T-cell (primary cell): ENCODE measurements around the gene TOR3A. TPM values are rescaled to one million over a fixed set of nuclear protein-coding genes. Genes with fewer than 3 reads are reported as not detected.
"Not testable (repeated sequence)": the region's sequence is repeated elsewhere in the genome, so short reads cannot be mapped to it uniquely, and the experiment has no call there.

Experiments
- ATAC-seq, 4 experiments: fragments of 200-7000 bp in 3 of 4; fragments of 150-1000 bp in 1 of 4; cut with Tn5 transposase; replicated peaks in 1 of 4; 1 replicate in 3 of 4; 2 replicates in 1 of 4; pipeline ENCODE4 v1.10.0; 2021; ENCODE audit warnings: moderate library complexity in 3 of 4, mild to moderate bottlenecking in 2 of 4, moderate number of reproducible peaks in 1 of 4
- CTCF ChIA-PET, 2 donors: fragments of 300-600 bp; sonication (Branson Sonifier 250); formaldehyde crosslinking; loops; one replicate each; lab custom pipeline; 2022; ENCODE audit warnings: antibody characterized with exemption in 2 of 2; lab: Charles Lee
- POLR2A ChIA-PET, 2 donors: fragments of 300-600 bp; sonication (Branson Sonifier 250); formaldehyde crosslinking; loops; one replicate each; lab custom pipeline; 2022; ENCODE audit warnings: antibody characterized with exemption in 2 of 2; lab: Charles Lee
- DNase-seq, 35 experiments: peaks; one replicate each; pipeline versions ENCODE4 v3.0.0 to v3.0.0-alpha.2; 2013 to 2023
- H3K27ac ChIP-seq: one replicate; pipeline ENCODE4 v1.5.1; 2013; ENCODE audit warnings: low read length
- H3K27me3 ChIP-seq, 2 experiments: replicated peaks in 1 of 2; 1 replicate in 1 of 2; 2 replicates in 1 of 2; pipeline versions ENCODE4 v1.6.1 to v1.7.0; 2013; ENCODE audit warnings: low read length in 1 of 2, mixed read lengths in 1 of 2; ENCODE audit not compliant: control insufficient read depth in 2 of 2, insufficient read depth in 2 of 2; ENCODE audit errors: extremely low read depth in 1 of 2
- H3K36me3 ChIP-seq, 2 donors: 1 replicate in 1 of 2; 2 replicates in 1 of 2; pipeline versions ENCODE4 v1.6.1 to v1.7.0; 2013; ENCODE audit warnings: low read length in 1 of 2; ENCODE audit not compliant: control insufficient read depth in 2 of 2, insufficient read depth in 1 of 2; ENCODE audit errors: extremely low read depth in 1 of 2
- H3K4me1 ChIP-seq, 2 experiments: 1 replicate in 1 of 2; 2 replicates in 1 of 2; pipeline versions ENCODE4 v1.6.1 to v1.7.0; 2013; ENCODE audit warnings: low read length in 2 of 2, mixed read lengths in 1 of 2; ENCODE audit not compliant: insufficient read depth in 2 of 2, control insufficient read depth in 1 of 2; ENCODE audit errors: extremely low read depth in 1 of 2
- H3K4me3 ChIP-seq, 2 donors: 1 replicate in 1 of 2; 2 replicates in 1 of 2; pipeline versions ENCODE4 v1.5.1 to v1.7.0; 2013; ENCODE audit warnings: mild to moderate bottlenecking in 2 of 2, low read length in 1 of 2, moderate library complexity in 1 of 2; ENCODE audit not compliant: control insufficient read depth in 1 of 2; ENCODE audit errors: extremely low read depth in 1 of 2
- H3K9me3 ChIP-seq: 2 replicates; pipeline ENCODE4 v1.7.0; 2013
- H3K27ac Mint-ChIP-seq, 2 donors: one replicate each; pipeline ENCODE4 v1.8.0; 2020 to 2021; ENCODE audit warnings: mild to moderate bottlenecking in 2 of 2, mixed read lengths in 2 of 2
- H3K27me3 Mint-ChIP-seq, 2 donors: one replicate each; pipeline ENCODE4 v1.8.0; 2021 to 2022; ENCODE audit warnings: mixed read lengths in 2 of 2
- H3K36me3 Mint-ChIP-seq: one replicate; pipeline ENCODE4 v1.8.0; 2021; ENCODE audit warnings: mixed read lengths
- H3K4me1 Mint-ChIP-seq, 3 donors: one replicate each; pipeline ENCODE4 v1.8.0; 2020 to 2022; ENCODE audit warnings: mixed read lengths in 3 of 3, mild to moderate bottlenecking in 1 of 3
- H3K4me3 Mint-ChIP-seq, 3 donors: one replicate each; pipeline ENCODE4 v1.8.0; 2020 to 2022; ENCODE audit warnings: mild to moderate bottlenecking in 3 of 3, mixed read lengths in 3 of 3, moderate library complexity in 3 of 3
- H3K9me3 Mint-ChIP-seq, 3 donors: one replicate each; pipeline ENCODE4 v1.8.0; 2020 to 2022; ENCODE audit warnings: mixed read lengths in 3 of 3
- WGBS: methylation state at CpG from one replicate; pipeline ENCODE4 v1.1.5; 2013; ENCODE audit warnings: missing lambda C conversion rate; ENCODE audit not compliant: insufficient coverage; 5-methylcytosine and 5-hydroxymethylcytosine counted together
- total RNA-seq, 35 experiments: library from RNA in 6 of 35; stranded (reverse) in 6 of 35; fragments of 120-200 nt in 1 of 35; gene quantifications; one replicate each; pipeline versions ENCODE4 v1.2.1 to v1.2.4 and lab custom pipeline; 2013 to 2026

TOR3A gene
- total RNA-seq, 5 donors from 2014 or later (not counting 1 experiment from before 2014, with no cell fraction given), result 19.1 to 30.6 (median 23.7) TPM

DNA sequence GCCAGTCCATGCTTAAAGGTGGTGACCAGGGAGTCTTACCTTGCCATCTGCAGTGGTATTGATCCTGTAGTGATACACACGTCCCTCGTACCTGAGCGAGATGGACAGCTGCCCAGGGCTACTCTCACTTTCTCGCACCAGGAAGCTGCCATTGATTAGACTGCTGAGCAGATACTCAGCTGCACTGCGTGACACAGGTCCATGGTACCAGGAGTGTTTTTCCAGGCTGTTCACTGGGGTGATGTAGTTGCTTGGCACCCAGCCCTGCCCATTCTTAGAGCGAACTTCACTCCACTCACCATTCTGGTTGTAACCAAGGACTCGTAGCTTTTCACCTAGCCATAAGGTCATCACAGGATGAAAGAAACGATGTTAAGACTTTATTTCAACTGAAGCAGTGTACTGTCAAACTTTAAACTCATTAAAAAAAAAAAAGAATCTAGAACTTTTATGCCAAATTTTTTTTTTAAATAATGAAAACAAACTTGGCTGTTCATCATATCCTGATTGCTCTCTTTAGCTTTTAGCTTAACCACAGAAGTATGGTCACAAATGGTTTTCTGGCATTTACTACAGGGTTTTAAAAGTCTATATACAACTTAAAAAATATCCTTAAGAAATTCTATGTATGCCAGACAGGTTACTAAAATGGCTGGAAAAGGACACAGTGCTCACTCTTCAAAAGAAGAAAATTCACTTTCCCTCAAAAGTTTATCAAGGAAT, 44.6 kb downstream of the TOR3A start:
- Histone ChIP-seq H3K4me1 (peaks cover 6 to 15% of the 10 kb centered on the region in 2 experiments), H3K27me3 (no peaks in the 10 kb centered on the region), H3K27ac (no peak overlapping the region), H3K9me3 (no peaks in the 10 kb centered on the region), H3K36me3 (peaks cover 4 to 6% of the 10 kb centered on the region in 2 donors), H3K4me3 (no peak overlapping the region)
- peaks cover 14% of the 10 kb centered on the region for H3K36me3 Mint-ChIP-seq
- no peak overlapping the region for H3K27ac Mint-ChIP-seq
- ATAC-seq (no peak), DNase-seq (no peak)
- H3K4me1 Mint-ChIP-seq, result peaks cover 16 to 23% (median 20%) of the 10 kb centered on the region in 3 donors
- no peak overlapping the region for H3K4me3 Mint-ChIP-seq
- no peaks in the 10 kb centered on the region for H3K9me3 Mint-ChIP-seq
- POLR2A ChIA-PET, result no interaction called here
- H3K27me3 Mint-ChIP-seq, result no peaks in the 10 kb centered on the region
- CTCF ChIA-PET, result interaction anchor here in 1 of 2 donors (0.5 to 0.9 kb wide), 2 partner anchors 31 to 688 kb away, joined by 3 read pairs; no protein-coding TSS in a partner anchor
- WGBS, result 97% methylated on average over 3 of the region's 8 CpGs

DNA sequence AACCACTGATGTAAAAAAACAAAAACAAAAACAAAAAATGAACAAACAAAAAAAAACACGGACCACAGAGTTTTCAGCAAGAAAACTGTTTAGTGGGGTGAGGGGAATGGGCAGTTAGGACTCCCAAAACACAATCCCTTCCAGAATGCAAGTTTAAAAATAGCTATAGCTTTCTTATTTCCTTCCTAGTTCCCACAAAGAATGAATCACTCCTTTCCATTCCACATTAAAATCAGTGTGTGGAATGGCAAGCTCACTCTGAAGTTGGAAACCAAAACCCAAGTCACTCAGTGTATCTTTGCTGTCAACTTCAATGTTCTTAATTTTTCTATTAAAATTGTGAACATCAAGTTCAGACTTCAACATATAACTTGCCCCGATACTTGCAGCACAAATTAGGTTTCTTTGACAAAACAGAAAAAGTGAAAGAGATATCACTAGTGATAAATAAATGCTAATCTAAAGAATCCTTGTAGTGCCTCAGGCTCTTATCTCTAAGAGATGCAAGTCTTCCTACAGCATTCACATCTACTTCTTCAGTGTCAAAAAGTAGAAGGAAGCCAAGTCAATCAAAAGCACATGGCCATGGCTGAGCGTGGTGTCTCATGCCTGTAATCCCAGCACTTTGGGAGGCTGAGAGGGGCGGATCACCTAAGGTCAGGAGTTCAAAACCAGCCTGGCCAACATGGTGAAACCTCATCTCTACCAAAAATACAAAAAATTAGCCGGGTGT, 45.5 kb downstream of the TOR3A start:
- Mint-ChIP-seq H3K9me3 (no peaks in the 10 kb centered on the region), H3K36me3 (peaks cover 14% of the 10 kb centered on the region), H3K4me1 (peaks cover 16 to 23% (median 20%) of the 10 kb centered on the region in 3 donors), H3K27me3 (no peaks in the 10 kb centered on the region), H3K27ac (no peak overlapping the region), H3K4me3 (no peak overlapping the region)
- ATAC-seq, result no peak
- Histone ChIP-seq H3K4me3 (no peak overlapping the region), H3K4me1 (peaks cover 6 to 15% of the 10 kb centered on the region in 2 experiments), H3K27me3 (no peaks in the 10 kb centered on the region), H3K36me3 (peaks cover 4 to 6% of the 10 kb centered on the region in 2 donors), H3K27ac (no peak overlapping the region), H3K9me3 (no peaks in the 10 kb centered on the region)
- CTCF ChIA-PET, result interaction anchor here in 1 of 2 donors (0.6 kb wide), 1 partner anchor 17 kb away, joined by 11 read pairs; no protein-coding TSS in a partner anchor
- DNase-seq, result no peak
- no CpG with 5 or more reads among the region's 5 CpGs for WGBS
- POLR2A ChIA-PET, result no interaction called here

DNA sequence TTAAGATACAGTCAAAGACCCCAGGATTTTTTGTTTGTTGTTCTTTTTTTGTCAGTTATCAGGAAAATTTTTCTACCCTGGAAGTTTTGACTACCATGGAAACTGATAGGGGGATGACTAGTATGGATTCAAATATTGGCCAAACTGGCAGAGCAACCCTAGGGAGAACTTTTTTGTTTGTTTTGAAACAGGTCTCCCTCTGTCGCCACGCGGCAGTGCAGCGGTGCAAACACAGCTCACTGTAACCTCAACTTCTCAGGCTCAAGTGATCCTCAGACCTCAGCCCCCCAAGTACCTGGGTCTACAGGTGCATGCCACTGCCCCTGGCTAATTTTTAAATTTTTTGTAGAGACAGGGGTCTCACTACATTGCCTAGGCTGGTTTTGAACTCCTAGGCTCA, 46.6 kb downstream of the TOR3A start:
- peak overlapping the region; percentile 58 to 66 for H3K27ac Mint-ChIP-seq
- POLR2A ChIA-PET, result interaction anchor here (0.6 to 1.0 kb wide), 4 partner anchors 166 to 402 kb away, joined by 3 to 4 read pairs (median 3); no protein-coding TSS in a partner anchor
- Histone ChIP-seq H3K4me3 (no peak overlapping the region), H3K27me3 (no peaks in the 10 kb centered on the region), H3K27ac (peak overlapping the region; percentile 94), H3K36me3 (peaks cover 2 to 6% of the 10 kb centered on the region in 2 donors), H3K9me3 (no peaks in the 10 kb centered on the region), H3K4me1 (peaks cover 6 to 15% of the 10 kb centered on the region in 2 experiments)
- H3K36me3 Mint-ChIP-seq, result peaks cover 14% of the 10 kb centered on the region
- ATAC-seq (no peak), DNase-seq (no peak)
- no peaks in the 10 kb centered on the region for H3K9me3 Mint-ChIP-seq
- peaks cover 16 to 23% (median 20%) of the 10 kb centered on the region in 3 donors for H3K4me1 Mint-ChIP-seq
- H3K27me3 Mint-ChIP-seq, result no peaks in the 10 kb centered on the region
- CTCF ChIA-PET, result interaction anchor here (0.6 to 0.9 kb wide), 3 partner anchors 13 to 181 kb away, joined by 3 read pairs; no protein-coding TSS in a partner anchor
- no peak overlapping the region for H3K4me3 Mint-ChIP-seq
- whole genome bisulfite sequencing, result no CpG with 5 or more reads among the region's 4 CpGs

DNA sequence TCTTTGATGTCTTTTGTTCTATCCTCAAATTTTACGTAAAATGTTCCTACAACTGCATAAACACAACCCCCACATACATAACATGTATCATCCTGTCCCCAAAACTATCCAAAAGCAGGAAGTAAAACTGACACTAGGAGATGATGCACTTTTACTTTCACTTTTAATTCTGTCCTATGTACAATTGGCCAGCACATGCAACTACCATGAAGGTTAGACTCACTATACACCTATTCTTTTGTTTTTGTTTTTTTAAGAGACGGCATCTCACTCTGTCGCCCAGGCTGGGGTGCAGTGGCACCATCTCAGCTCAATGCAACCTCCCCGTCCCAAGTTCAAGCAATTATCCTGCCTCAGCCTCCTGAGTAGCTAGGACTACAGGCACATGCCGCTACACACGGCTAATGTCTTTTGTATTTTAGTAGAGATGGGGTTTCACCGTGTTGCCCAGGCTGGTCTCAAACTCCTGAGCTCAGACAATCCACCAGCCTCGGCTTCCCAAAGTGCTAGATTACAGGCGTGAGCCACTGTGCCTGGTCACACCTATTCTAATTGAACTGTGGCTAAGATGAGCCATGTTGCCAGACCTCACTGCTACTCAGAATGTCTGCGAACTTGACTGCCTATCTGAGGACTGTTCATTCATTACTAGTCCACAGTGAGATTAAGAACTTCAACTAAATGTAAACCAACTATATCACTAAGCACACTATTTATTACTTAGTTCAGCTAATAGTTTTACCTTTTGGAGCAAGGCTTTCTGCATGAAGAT, 48.0 kb downstream of the TOR3A start:
- CTCF ChIA-PET, result interaction anchor here (0.6 to 0.7 kb wide), 7 partner anchors 9 to 1879 kb away, joined by 3 to 9 read pairs (median 4); no protein-coding TSS in a partner anchor
- WGBS, result 69% methylated on average over 5 of the region's 10 CpGs
- Mint-ChIP-seq H3K4me3 (peak overlapping the region; percentile 51 to 77 (median 62)), H3K36me3 (peaks cover 8% of the 10 kb centered on the region), H3K9me3 (no peaks in the 10 kb centered on the region), H3K27me3 (no peaks in the 10 kb centered on the region), H3K27ac (peak overlapping the region; percentile 91 to 92), H3K4me1 (peaks cover 16 to 23% (median 20%) of the 10 kb centered on the region in 3 donors)
- Histone ChIP-seq H3K36me3 (peaks cover 2 to 6% of the 10 kb centered on the region in 2 donors), H3K4me1 (peaks cover 6 to 15% of the 10 kb centered on the region in 2 experiments), H3K9me3 (no peaks in the 10 kb centered on the region), H3K27me3 (no peaks in the 10 kb centered on the region), H3K4me3 (peak overlapping the region in 1 of 2 donors; percentile 49), H3K27ac (peak overlapping the region; percentile 94)
- POLR2A ChIA-PET, result interaction anchor here (0.6 to 1.5 kb wide), 6 partner anchors 8 to 1959 kb away, joined by 3 to 18 read pairs (median 4); partner anchors contain the start of gene AXDND1 (in 1 of the 2)
- DNase-seq (peak in 26 of 35 experiments; percentile 2 to 76 (median 18)), ATAC-seq (peak; percentile 92 to 97 (median 96))

DNA sequence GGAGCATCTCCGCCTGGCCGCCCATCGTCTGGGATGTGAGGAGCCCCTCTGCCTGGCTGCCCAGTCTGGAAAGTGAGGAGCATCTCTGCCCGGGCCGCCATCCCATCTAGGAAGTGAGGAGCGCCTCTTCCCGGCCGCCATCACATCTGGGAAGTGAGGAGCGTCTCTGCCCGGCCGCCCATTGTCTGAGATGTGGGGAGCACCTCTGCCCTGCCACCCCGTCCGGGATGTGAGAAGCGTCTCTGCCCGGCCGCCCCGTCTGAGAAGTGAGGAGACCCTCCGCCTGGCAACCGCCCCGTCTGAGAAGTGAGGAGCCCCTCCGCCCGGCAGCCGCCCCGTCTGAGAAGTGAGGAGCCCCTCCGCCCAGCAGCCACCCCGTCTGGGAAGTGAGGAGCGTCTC, 53.3 kb downstream of the TOR3A start:
- H3K36me3 Mint-ChIP-seq, CTCF ChIA-PET, H3K27me3 ChIP-seq, H3K36me3 ChIP-seq, POLR2A ChIA-PET, H3K27ac Mint-ChIP-seq, DNase-seq, H3K4me3 ChIP-seq, H3K4me1 ChIP-seq, H3K9me3 Mint-ChIP-seq, H3K9me3 ChIP-seq, H3K27me3 Mint-ChIP-seq, ATAC-seq, H3K27ac ChIP-seq, H3K4me3 Mint-ChIP-seq: not testable (repeated sequence)
- peaks cover 10 to 16% (median 13%) of the 10 kb centered on the region in 3 donors for H3K4me1 Mint-ChIP-seq
- 90% methylated on average over 4 of the region's 27 CpGs for WGBS
